ENCODE measurements around the gene CTSH. TPM values are rescaled to one million over a fixed set of nuclear protein-coding genes. Genes with fewer than 3 reads are reported as not detected.

Gene CTSH
- total and polyA plus RNA-seq, 2 of the 13 experiments (the other 11 are each of a cell fraction or from before 2014, with no cell fraction given): 265 to 653 TPM

- peak; percentile 52; the same call in 1 of the 2 replicates for TF ChIP-seq FOXP4 (CRISPR knock-in tag; IDR thresholded peaks at IDR 0.05)
- TF ChIP-seq RFXAP (CRISPR knock-in tag; IDR thresholded peaks at IDR 0.05; ENCODE audit: borderline replicate concordance): peak; percentile 70; the same call in 1 of the 2 replicates
- TF ChIP-seq THAP8 (CRISPR knock-in tag; IDR thresholded peaks at IDR 0.05; ENCODE audit: borderline replicate concordance): no peak
- peak; percentile 48; the same call in 1 of the 2 replicates for TF ChIP-seq ZNF839 (CRISPR knock-in tag; IDR thresholded peaks at IDR 0.05; ENCODE audit: borderline replicate concordance)
- TF ChIP-seq KAT8 (CRISPR knock-in tag; IDR thresholded peaks at IDR 0.05): peak; percentile 77
- TF ChIP-seq KMT2B (CRISPR knock-in tag; IDR thresholded peaks at IDR 0.05): peak; percentile 69
- TF ChIP-seq SPEN (CRISPR knock-in tag; IDR thresholded peaks at IDR 0.05; ENCODE audit: low read depth): no peak; the same call in 1 of the 2 replicates
- TF ChIP-seq CHD4 (IDR thresholded peaks at IDR 0.05; ENCODE audit: borderline replicate concordance, low read length): no peak
- TF ChIP-seq BRD4 (CRISPR knock-in tag; IDR thresholded peaks at IDR 0.05): peak; percentile 71; the same call in 1 of the 2 replicates
- TF ChIP-seq ADNP (CRISPR knock-in tag; IDR thresholded peaks at IDR 0.05): no peak
- no peak for TF ChIP-seq NFYB (CRISPR knock-in tag; IDR thresholded peaks at IDR 0.05)
- no peak for TF ChIP-seq ELF4 (CRISPR knock-in tag; IDR thresholded peaks at IDR 0.05; ENCODE audit: borderline replicate concordance)
- peak; percentile 73 for TF ChIP-seq GATAD1 (CRISPR knock-in tag; IDR thresholded peaks at IDR 0.05)
- no peak for TF ChIP-seq ZNF773 (CRISPR knock-in tag; IDR thresholded peaks at IDR 0.05; ENCODE audit: borderline replicate concordance)
- no peak for TF ChIP-seq ZNF503 (CRISPR knock-in tag; IDR thresholded peaks at IDR 0.05)
- no peak for TF ChIP-seq NR3C1 (CRISPR knock-in tag; IDR thresholded peaks at IDR 0.05)
- TF ChIP-seq GRHL1 (CRISPR knock-in tag; conservative IDR thresholded peaks at IDR 0.05): no peak
- TF ChIP-seq ZNF281 (CRISPR knock-in tag; IDR thresholded peaks at IDR 0.05; ENCODE audit: borderline replicate concordance): peak; percentile 60; the same call in 1 of the 2 replicates
- TF ChIP-seq PHF5A (CRISPR knock-in tag; IDR thresholded peaks at IDR 0.05; ENCODE audit: low read depth, unreplicated experiment): peak; percentile 31
Observed at GRCh38 chr15:78979456-78980320, 34.8 kb upstream of the CTSH start (continued).
